TTC549 (cell line): Measurements from ENCODE around the gene G6PC1.
"Not testable (repeated sequence)": the region's sequence is repeated elsewhere in the genome, so short reads cannot be mapped to it uniquely, and the experiment has no call there.

Experiments
- FAIRE-seq: peaks from 2 replicates; lab custom pipeline; 2012; peaks lifted over from hg19 to GRCh38; lab: Jason Lieb, UNC

G6PC1 gene

GRCh38 chr17:42900460-42901331, at the start of gene G6PC1:
TSS of gene G6PC1 (plus strand) at chr17:42900799. CDS start at chr17:42900877, 78 bp downstream.
- FAIRE-seq, result no peak

- FAIRE-seq, result no peak
These were observed 49.6 kb upstream of the G6PC1 start, which contains the start of gene AOC3 for GRCh38 chr17:42850954-42851353. TSS of gene AOC3 (plus strand) at chr17:42851199. CDS start at chr17:42851344, 145 bp downstream.

GRCh38 chr17:42851371-42852240, 49.0 kb upstream of the G6PC1 start:
- FAIRE-seq, result not testable (repeated sequence)

- FAIRE-seq, result no peak
These were observed 48.2 kb upstream of the G6PC1 start for GRCh38 chr17:42852351-42852750.

GRCh38 chr17:42853004-42853403, 47.6 kb upstream of the G6PC1 start:
- FAIRE-seq, result no peak

- no peak for FAIRE-seq
These were observed 47.0 kb upstream of the G6PC1 start for GRCh38 chr17:42853597-42853967.

- FAIRE-seq, result no peak
These were observed 46.4 kb upstream of the G6PC1 start for GRCh38 chr17:42853968-42854790.

GRCh38 chr17:42855048-42855596, 45.5 kb upstream of the G6PC1 start:
- no peak for FAIRE-seq

GRCh38 chr17:42856093-42856492, 44.5 kb upstream of the G6PC1 start:
- FAIRE-seq, result not testable (repeated sequence)

GRCh38 chr17:42856516-42856915, 44.1 kb upstream of the G6PC1 start:
- not testable (repeated sequence) for FAIRE-seq

- no peak for FAIRE-seq
These were observed 43.2 kb upstream of the G6PC1 start for GRCh38 chr17:42857389-42857788.

GRCh38 chr17:42865638-42866094, 34.9 kb upstream of the G6PC1 start:
- FAIRE-seq, result no peak

- no peak for FAIRE-seq
These were observed 34.4 kb upstream of the G6PC1 start for GRCh38 chr17:42866216-42866615.

GRCh38 chr17:42866631-42867575, 33.7 kb upstream of the G6PC1 start:
- no peak for FAIRE-seq

- not testable (repeated sequence) for FAIRE-seq
These were observed 32.8 kb upstream of the G6PC1 start for GRCh38 chr17:42867694-42868261.

GRCh38 chr17:42868338-42868737, 32.3 kb upstream of the G6PC1 start:
- no peak for FAIRE-seq

- no peak for FAIRE-seq
These were observed 29.0 kb upstream of the G6PC1 start for GRCh38 chr17:42871647-42872046.

- FAIRE-seq, result no peak
These were observed 28.2 kb upstream of the G6PC1 start for GRCh38 chr17:42872251-42872965.

GRCh38 chr17:42873315-42873714, 27.3 kb upstream of the G6PC1 start:
- no peak for FAIRE-seq
